ENCODE results near the gene XAGE1A.
"Not testable (repeated sequence)": the region's sequence is repeated elsewhere in the genome, so short reads cannot be mapped to it uniquely, and the experiment has no call there.

Gene XAGE1A, protein sequence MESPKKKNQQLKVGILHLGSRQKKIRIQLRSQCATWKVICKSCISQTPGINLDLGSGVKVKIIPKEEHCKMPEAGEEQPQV

DNA sequence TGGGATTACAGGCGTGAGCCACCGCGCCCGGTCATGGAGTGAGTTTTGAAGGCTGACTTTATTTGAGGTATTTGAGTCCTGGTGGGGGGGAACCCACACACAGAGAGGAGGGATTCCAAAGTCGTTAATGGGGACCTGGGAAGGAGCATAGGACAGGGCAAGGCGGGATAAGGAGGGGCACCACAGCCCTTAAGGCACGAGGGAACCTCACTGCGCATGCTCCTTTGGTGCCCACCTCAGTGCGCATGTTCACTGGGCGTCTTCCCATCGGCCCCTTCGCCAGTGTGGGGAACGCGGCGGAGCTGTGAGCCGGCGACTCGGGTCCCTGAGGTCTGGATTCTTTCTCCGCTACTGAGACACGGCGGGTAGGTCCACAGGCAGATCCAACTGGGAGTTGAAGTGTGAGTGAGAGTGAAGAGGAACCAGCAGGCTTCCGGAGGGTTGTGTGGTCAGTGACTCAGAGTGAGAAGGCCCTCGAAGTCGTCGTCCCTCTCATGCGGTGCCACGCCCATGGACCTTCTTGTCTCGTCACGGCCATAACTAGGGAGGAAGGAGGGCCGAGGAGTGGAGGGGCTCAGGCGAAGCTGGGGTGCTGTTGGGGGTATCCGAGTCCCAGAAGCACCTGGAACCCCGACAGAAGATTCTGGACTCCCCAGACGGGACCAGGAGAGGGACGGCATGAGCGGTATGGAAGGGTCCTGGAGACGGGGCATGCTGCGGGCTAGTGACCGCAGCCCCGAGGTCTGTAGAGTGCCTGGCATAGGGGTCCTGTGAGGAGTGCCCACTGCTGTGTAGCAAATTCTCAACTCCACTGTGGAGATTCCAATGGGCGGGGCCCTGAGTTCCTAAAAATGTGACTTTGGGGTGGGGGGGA lies at the start of gene XAGE1A:
Gene XAGE1A, plus strand, starts transcription at position 264 of the 874 bp plus-strand sequence. CDS start 1,554 bp downstream, outside the sequence.
- not testable (repeated sequence) for H3K4me1 Mint-ChIP-seq (ENCODE audit: low read depth); H3K4me3 Mint-ChIP-seq; H3K36me3 Mint-ChIP-seq (ENCODE audit: low read depth); H3K9me3 Mint-ChIP-seq; H3K27me3 Mint-ChIP-seq; H3K27ac Mint-ChIP-seq

DNA sequence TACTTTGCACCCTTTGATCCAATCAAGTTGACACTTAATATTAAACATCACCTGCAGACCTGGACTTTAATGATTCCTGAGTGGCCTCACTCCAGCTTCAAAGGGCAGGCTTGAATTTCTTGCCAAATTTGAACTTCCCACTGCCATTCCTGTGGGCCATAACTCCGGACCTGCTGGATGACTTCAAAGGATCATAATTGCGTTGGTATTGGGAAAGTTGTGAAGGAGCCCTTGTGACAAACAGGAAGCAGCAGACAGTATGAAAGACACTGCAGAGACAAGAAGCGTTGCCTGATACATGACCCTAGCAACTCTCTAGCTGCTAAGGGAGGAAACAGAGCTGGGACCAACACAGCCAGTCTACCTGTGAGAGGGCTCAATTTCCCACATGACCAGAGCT lies 43.6 kb upstream of the XAGE1A start:
- not testable (repeated sequence) for H3K4me1 Mint-ChIP-seq (ENCODE audit: low read depth); H3K36me3 Mint-ChIP-seq (ENCODE audit: low read depth); H3K9me3 Mint-ChIP-seq; H3K4me3 Mint-ChIP-seq; H3K27me3 Mint-ChIP-seq; H3K27ac Mint-ChIP-seq

DNA sequence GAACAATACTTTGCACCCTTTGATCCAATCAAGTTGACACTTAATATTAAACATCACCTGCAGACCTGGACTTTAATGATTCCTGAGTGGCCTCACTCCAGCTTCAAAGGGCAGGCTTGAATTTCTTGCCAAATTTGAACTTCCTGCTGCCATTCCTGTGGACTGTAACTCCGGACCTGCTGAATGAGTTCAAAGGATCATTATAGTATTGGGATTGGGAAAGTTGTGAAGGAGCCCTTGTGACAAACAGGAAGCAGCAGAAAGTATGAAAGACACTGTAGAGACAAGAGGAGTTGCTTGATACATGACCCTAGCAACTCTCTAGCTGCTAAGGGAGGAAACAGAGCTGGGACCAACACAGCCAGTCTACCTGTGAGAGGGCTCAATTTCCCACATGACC lies 24.3 kb upstream of the XAGE1A start:
- H3K9me3 Mint-ChIP-seq; H3K4me1 Mint-ChIP-seq (ENCODE audit: low read depth); H3K36me3 Mint-ChIP-seq (ENCODE audit: low read depth); H3K27me3 Mint-ChIP-seq; H3K27ac Mint-ChIP-seq; H3K4me3 Mint-ChIP-seq: not testable (repeated sequence)

DNA sequence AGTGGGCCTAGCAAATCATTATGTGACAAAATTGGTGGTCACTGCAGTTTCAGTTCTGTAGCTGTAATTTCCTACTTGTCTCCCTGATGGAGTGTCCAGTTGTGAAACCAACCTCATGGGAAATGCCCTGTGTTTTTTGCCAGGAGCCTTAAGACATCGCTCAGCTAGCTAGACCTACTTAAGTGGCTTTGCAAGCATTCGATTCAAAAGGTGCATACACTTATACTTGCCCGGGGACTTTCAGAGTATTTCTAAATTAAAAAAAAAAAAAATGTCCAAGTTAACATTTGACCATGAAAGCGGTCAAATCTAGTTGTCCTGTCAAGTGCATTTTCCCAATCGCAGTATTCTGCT lies 788 bp downstream of the XAGE1A start:
- H3K4me3 Mint-ChIP-seq; H3K36me3 Mint-ChIP-seq (ENCODE audit: low read depth); H3K4me1 Mint-ChIP-seq (ENCODE audit: low read depth); H3K27ac Mint-ChIP-seq; H3K27me3 Mint-ChIP-seq; H3K9me3 Mint-ChIP-seq: not testable (repeated sequence)

DNA sequence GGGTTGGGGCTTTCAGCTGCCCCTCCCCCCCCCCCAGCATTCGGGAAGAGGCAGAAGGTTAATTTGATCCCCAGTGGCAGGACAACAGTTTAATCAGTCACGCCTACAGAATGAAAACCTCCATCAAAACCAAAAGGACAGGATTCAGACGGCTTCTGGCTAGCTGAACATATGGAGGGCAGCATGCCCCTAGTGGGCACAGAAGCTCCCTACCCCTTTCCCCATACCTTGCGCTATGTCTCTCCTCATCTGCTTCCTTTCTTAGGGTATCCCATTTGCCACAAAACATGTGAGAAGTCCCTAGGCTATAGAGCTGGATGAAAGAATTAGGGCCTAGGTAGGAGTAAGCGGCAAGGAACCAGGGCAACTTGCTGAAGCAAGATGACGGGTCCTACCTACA lies 5.8 kb downstream of the XAGE1A start:
- H3K27me3 Mint-ChIP-seq; H3K27ac Mint-ChIP-seq; H3K9me3 Mint-ChIP-seq; H3K4me3 Mint-ChIP-seq; H3K4me1 Mint-ChIP-seq (ENCODE audit: low read depth); H3K36me3 Mint-ChIP-seq (ENCODE audit: low read depth): not testable (repeated sequence)

DNA sequence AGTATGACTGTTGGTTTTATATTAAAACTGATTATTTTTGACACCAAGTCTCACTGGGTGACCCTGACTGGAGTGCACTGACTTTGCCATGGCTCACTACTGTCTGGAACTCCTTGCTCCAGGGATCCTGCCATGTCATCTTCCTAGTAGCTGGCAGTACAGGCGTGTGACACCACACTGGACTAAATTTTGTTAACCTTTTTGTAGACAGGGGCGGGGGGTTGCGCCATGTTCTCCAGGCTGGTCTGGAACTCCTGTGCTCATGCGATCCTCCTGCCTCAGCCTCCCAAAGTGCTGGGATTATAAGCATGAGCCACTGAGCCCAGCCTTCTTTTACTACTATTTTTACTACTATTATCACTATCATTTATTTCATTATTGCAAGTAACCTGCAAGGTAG lies 8.9 kb downstream of the XAGE1A start:
- Mint-ChIP-seq H3K27ac (no peak overlapping the region), H3K36me3 (ENCODE audit: low read depth) (no peaks in the 10 kb centered on the region), H3K4me1 (ENCODE audit: low read depth) (no peaks in the 10 kb centered on the region), H3K9me3 (no peaks in the 10 kb centered on the region), H3K4me3 (no peak overlapping the region), H3K27me3 (peaks cover 9% of the 10 kb centered on the region)

DNA sequence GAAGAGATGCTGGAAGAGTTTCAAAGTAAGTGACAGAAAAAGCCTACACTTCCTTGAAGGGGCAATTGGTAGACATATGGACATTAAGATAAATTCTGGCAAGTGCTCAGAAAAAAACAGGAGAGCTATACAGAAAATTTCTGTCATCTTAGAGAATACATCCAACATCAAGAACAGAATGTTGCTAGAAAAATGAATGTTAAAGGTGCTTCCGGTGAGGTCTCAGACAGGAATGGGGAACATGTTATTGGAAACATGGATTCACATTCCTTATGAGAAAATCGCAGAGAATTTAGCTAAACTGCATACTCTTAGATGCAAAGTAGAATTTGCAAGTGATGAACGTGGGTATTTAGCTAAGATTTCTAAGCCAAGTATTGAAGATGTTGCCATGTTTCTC lies 11.7 kb downstream of the XAGE1A start:
- no peak overlapping the region for H3K4me3 Mint-ChIP-seq
- no peaks in the 10 kb centered on the region for H3K36me3 Mint-ChIP-seq (ENCODE audit: low read depth)
- no peaks in the 10 kb centered on the region for H3K4me1 Mint-ChIP-seq (ENCODE audit: low read depth)
- no peak overlapping the region for H3K27ac Mint-ChIP-seq
- peaks cover 9% of the 10 kb centered on the region for H3K27me3 Mint-ChIP-seq
- H3K9me3 Mint-ChIP-seq = no peaks in the 10 kb centered on the region

DNA sequence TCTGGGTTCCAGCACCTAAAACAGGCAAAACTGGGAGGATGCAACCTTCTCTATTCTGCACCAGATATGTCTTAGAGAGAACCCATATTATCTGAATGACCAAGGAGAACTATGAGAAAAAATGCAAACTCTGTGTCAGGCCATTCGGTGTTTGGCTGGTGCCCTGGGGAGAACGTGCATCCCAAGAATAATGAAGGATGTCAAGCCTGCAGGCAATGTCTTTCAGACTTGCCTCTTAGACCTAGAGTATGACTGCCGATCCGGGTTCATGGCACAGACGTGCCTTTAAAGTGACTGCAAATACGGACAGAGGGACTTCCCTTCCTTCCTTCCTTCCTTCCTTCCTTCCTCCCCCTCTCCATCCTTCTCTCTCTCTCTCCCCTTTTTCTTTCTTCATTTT lies 14.3 kb downstream of the XAGE1A start:
- H3K9me3 Mint-ChIP-seq = no peaks in the 10 kb centered on the region
- no peak overlapping the region for H3K4me3 Mint-ChIP-seq
- H3K4me1 Mint-ChIP-seq (ENCODE audit: low read depth) = no peaks in the 10 kb centered on the region
- H3K27me3 Mint-ChIP-seq = peaks cover 9% of the 10 kb centered on the region
- H3K27ac Mint-ChIP-seq = no peak overlapping the region
- H3K36me3 Mint-ChIP-seq (ENCODE audit: low read depth) = no peaks in the 10 kb centered on the region

DNA sequence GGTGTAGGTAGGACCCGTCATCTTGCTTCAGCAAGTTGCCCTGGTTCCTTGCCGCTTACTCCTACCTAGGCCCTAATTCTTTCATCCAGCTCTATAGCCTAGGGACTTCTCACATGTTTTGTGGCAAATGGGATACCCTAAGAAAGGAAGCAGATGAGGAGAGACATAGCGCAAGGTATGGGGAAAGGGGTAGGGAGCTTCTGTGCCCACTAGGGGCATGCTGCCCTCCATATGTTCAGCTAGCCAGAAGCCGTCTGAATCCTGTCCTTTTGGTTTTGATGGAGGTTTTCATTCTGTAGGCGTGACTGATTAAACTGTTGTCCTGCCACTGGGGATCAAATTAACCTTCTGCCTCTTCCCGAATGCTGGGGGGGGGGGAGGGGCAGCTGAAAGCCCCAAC lies 15.5 kb downstream of the XAGE1A start:
- H3K9me3 Mint-ChIP-seq; H3K27ac Mint-ChIP-seq; H3K27me3 Mint-ChIP-seq; H3K4me1 Mint-ChIP-seq (ENCODE audit: low read depth); H3K4me3 Mint-ChIP-seq; H3K36me3 Mint-ChIP-seq (ENCODE audit: low read depth): not testable (repeated sequence)

DNA sequence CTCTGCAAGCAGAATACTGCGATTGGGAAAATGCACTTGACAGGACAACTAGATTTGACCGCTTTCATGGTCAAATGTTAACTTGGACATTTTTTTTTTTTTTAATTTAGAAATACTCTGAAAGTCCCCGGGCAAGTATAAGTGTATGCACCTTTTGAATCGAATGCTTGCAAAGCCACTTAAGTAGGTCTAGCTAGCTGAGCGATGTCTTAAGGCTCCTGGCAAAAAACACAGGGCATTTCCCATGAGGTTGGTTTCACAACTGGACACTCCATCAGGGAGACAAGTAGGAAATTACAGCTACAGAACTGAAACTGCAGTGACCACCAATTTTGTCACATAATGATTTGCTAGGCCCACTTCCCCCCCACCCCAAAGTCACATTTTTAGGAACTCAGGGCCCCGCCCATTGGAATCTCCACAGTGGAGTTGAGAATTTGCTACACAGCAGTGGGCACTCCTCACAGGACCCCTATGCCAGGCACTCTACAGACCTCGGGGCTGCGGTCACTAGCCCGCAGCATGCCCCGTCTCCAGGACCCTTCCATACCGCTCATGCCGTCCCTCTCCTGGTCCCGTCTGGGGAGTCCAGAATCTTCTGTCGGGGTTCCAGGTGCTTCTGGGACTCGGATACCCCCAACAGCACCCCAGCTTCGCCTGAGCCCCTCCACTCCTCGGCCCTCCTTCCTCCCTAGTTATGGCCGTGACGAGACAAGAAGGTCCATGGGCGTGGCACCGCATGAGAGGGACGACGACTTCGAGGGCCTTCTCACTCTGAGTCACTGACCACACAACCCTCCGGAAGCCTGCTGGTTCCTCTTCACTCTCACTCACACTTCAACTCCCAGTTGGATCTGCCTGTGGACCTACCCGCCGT lies 20.7 kb downstream of the XAGE1A start:
- not testable (repeated sequence) for H3K4me1 Mint-ChIP-seq (ENCODE audit: low read depth); H3K36me3 Mint-ChIP-seq (ENCODE audit: low read depth); H3K27ac Mint-ChIP-seq; H3K9me3 Mint-ChIP-seq; H3K4me3 Mint-ChIP-seq; H3K27me3 Mint-ChIP-seq

DNA sequence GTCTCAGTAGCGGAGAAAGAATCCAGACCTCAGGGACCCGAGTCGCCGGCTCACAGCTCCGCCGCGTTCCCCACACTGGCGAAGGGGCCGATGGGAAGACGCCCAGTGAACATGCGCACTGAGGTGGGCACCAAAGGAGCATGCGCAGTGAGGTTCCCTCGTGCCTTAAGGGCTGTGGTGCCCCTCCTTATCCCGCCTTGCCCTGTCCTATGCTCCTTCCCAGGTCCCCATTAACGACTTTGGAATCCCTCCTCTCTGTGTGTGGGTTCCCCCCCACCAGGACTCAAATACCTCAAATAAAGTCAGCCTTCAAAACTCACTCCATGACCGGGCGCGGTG lies 21.3 kb downstream of the XAGE1A start, which contains the start of gene XAGE1B:
Gene XAGE1B, minus strand, starts transcription at position 77 of the 339 bp plus-strand sequence. CDS start 1,536 bp downstream, outside the sequence.
- H3K4me3 Mint-ChIP-seq; H3K36me3 Mint-ChIP-seq (ENCODE audit: low read depth); H3K4me1 Mint-ChIP-seq (ENCODE audit: low read depth); H3K27ac Mint-ChIP-seq; H3K27me3 Mint-ChIP-seq; H3K9me3 Mint-ChIP-seq: not testable (repeated sequence)

DNA sequence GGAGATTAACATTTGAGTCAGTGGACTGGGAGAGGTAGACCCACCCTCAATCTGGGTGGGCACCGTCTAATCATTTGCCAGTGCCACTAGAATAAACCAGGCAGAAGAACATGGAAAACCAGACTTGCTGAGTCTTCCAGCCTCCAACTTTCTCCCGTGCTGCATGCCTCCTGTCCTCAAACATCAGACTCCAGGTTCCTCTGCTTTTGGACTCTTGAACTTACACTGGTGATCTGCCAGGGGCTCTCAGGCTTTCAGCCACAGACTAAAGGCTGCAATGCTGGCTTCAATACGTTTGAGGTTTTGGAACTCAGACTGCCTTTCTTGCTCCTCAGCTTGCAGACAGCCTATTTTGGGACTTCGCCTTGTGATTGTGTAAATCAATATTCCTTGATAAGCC lies 45.4 kb downstream of the XAGE1A start:
- not testable (repeated sequence) for H3K27me3 Mint-ChIP-seq; H3K4me1 Mint-ChIP-seq (ENCODE audit: low read depth); H3K27ac Mint-ChIP-seq

DNA sequence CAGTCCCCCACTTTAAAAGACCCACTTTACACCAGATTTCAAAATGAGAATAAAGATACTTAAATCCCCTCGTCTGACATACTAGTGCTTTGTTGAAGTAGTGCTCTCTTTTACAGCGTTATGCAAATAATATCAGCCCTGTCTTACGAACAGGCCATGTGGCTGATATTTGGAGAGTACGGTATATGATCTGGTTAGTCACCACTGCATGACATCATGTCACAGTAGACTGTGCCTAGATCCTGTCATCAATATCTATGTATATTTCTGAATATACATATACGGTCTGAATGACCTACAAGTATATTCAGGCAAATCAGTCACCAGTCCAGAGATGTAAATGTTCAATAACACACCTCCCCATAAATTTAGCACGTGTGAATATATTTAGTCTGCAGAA lies 46.7 kb downstream of the XAGE1A start:
- Mint-ChIP-seq H3K4me3 (no peak overlapping the region), H3K36me3 (ENCODE audit: low read depth) (no peaks in the 10 kb centered on the region), H3K27ac (no peak overlapping the region), H3K4me1 (ENCODE audit: low read depth) (no peaks in the 10 kb centered on the region), H3K27me3 (no peaks in the 10 kb centered on the region), H3K9me3 (no peaks in the 10 kb centered on the region)

More for the DNA sequence above, 45.4 kb downstream of the XAGE1A start:
- H3K4me3 Mint-ChIP-seq; H3K9me3 Mint-ChIP-seq; H3K36me3 Mint-ChIP-seq (ENCODE audit: low read depth): not testable (repeated sequence)

DNA sequence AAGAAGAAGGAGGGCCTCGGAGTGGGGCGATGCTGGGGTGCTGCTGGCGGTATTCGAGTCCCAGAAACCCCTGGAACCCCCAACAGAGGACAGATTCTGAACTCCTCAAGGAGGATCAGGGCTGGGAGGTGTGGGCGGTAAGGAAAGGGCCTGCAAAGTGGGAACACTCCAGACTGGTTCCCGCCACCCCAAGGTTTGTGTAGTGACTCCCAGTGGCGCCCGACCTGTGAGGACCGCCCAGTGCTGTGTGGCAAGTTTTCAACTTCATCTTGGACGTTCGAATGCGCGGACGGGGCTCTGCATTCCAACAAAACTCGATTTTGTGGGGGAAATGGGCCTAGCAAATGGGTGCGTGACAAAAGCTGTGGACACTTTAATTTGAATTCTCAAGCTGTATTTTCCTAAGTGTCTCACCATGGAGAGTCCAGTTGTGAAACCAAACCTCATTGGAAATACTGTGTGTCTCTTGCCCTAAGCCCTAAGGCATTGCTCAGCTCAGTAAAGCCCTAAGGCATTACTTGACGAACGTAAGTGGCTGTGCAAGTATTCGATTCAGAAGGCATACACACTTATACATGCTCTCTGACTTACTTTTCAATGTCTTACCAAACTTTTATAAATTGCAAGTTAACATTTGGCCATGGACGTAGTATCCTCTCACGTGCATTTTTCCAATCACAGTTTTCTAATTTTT lies 48.7 kb downstream of the XAGE1A start:
- Mint-ChIP-seq H3K4me3 (no peak overlapping the region), H3K4me1 (ENCODE audit: low read depth) (no peaks in the 10 kb centered on the region), H3K27me3 (no peaks in the 10 kb centered on the region), H3K27ac (no peak overlapping the region), H3K36me3 (ENCODE audit: low read depth) (no peaks in the 10 kb centered on the region), H3K9me3 (no peaks in the 10 kb centered on the region)

DNA sequence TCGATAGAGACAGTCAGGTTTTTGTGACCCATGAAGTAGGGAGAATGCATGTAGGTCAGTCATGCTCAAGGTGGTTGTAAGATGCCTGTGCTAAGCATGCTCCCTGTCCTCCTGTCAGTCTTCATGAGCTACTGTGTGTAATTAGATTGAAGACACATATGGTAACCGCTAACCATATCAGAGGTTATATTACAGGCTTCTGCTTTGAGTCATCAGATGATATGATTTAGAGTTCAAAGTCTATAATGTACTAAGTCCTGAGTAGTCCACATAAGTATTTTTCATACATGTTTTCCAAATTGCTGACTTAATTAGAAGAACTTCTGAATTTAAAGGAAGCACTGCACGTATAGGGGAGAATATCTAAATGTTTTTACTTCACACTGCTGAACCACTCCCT lies 53.2 kb downstream of the XAGE1A start:
- H3K9me3 Mint-ChIP-seq, H3K4me3 Mint-ChIP-seq: not testable (repeated sequence)

More for the DNA sequence above, 53.2 kb downstream of the XAGE1A start:
- H3K27ac Mint-ChIP-seq; H3K27me3 Mint-ChIP-seq; H3K36me3 Mint-ChIP-seq (ENCODE audit: low read depth); H3K4me1 Mint-ChIP-seq (ENCODE audit: low read depth): not testable (repeated sequence)

All from stimulated activated naive CD8-positive, alpha-beta T cell treated with anti-CD3 and anti-CD28 coated beads, Interleukin-15, Interleukin-2, amounts not matched to agents 100 ng/mL and 50 ng/mL, for 24 hours (primary cell).